SHP77 (cell line): Measurements from ENCODE around the gene ARAF.
"Not testable (repeated sequence)": the region's sequence is repeated elsewhere in the genome, so short reads cannot be mapped to it uniquely, and the experiment has no call there.

Experiments used
- DNase-seq, 2 experiments: peaks; one replicate each; lab custom pipeline; 2025; lab: John Stamatoyannopoulos, UW

The ARAF gene

GRCh38 chrX:47586043-47586787 is 25.2 kb downstream of the ARAF start:
- DNase-seq: no peak

DNA sequence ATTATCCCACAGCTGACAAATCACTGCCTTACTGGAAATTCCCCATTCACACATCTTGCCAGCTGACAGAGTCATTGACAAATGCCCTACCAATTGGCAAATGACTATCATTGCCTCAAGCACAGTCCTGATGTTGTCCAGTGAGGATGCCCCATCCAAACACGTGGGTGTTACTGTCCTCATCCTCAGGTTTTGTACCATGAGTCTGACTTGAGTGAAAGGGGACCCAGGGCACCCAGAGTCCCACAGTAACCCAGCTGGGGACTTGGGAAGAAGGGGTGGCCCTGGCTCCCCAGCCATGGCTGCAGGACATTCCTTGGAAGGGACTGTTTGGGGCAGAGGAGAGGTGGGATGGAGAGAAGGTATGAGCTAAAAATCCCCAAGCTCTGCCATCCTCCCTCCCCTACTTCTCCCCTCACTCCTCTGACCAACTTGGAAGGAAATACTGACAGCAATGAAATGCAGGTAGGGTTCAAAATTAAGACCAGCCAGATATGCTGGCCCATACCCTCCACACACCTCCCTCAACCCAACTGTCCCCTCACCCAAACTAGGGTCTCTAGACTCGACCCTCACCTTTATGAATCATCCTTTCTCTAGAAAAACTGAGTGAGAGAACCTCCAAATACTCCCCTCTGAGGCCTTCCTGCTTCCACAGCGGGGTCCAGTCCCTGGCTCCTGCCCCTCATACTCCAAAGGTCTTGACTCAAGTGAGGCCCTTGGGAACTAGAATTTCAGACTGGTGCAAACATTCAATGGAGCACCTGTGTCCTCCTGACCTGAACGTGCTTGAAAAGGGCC is 26.3 kb downstream of the ARAF start:
- no peak for DNase-seq

GRCh38 chrX:47587906-47588735 is 27.1 kb downstream of the ARAF start:
- no peak for DNase-seq

DNA sequence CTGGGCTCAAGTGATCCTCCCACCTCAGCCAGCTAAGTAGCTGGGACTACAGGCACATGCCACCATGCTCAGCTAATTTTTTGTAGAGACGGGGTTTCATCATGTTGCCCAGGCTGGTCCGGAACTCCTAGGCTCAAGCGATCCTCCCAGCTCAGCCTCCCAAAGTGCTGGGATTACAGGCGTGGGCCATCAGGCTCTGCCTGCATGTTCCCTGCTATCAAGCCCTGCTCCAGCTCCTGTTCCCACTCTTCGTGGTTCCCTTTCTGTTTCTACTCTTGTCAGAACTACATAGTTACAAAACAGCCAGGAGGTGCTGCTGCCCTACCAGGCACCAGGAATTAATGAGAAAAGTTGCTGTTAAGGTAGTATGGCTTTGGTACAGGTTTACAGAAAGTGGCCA is 30.0 kb downstream of the ARAF start:
- no peak for DNase-seq

GRCh38 chrX:47593522-47593921 is 32.5 kb downstream of the ARAF start:
- DNase-seq: no peak

DNA sequence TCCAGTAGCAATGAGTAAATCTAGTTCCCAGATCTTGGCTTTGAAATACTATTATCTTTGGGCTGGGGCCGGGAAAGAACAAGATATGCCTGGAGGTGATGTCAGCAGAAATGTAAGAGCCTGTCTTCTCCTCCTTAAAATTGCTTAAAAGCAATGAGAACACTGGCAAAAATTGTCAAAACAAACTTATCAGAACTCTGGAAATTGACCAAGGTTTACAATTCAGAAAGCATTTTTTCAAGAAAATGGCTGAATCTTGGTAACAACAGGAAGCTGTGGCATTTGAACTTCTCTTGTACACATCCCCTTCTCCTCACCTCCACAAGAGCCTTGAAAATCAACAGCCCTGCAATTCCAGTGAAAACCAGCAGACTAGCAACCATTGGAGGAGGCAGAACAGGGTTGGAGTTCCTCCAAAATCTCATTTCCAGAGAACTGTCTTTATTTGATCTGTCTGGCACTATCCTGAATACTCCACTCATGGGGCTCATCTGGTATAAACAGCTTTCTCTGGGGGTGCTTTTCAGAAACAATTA is 34.8 kb downstream of the ARAF start:
- no peak for DNase-seq

- DNase-seq: no peak
Measured at GRCh38 chrX:47596256-47596655, 35.3 kb downstream of the ARAF start.

DNA sequence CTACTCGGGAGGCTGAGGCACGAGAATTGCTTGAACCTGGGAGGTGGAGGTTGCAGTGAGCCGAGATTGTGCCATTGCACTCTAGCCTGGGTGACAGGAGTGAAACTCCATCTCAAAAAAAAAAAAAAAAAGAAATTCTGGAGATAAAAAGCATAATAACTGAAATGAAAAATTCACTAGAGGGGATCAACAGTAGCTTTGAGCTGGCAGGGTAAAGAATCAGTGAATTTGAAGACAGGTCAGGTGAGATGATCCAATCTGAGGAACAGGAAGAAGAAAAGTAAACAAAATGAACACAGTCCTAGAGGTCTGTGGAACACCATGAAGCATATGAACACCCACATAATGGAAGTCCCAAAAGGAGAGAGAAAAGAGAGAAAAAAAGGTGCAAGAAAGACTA is 36.2 kb downstream of the ARAF start:
- DNase-seq: no peak

- not testable (repeated sequence) for DNase-seq
Measured at GRCh38 chrX:47603125-47603524, 42.1 kb downstream of the ARAF start.

DNA sequence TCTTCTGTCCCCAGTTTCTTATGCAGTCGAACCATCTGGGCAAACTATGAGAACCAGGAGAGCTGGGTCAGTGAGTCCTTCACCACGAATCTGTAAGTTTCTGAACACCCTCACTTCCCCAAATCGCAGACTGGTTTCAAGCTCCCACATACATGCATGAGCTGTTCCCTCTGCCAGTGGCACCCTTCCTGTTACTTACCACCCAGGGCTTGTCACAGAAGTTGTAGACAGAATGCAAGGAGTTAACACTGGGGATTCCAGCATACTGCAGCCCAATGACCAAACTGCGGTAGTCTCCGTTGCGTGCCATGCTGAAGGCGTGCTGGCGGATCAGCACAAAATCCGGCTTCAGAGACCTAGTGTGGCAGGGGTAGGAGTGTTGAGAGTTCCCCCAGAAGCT is 44.0 kb downstream of the ARAF start:
- DNase-seq: no peak

- no peak for DNase-seq
Measured at GRCh38 chrX:47607091-47607490, 46.1 kb downstream of the ARAF start.

GRCh38 chrX:47608130-47608810 is 47.3 kb downstream of the ARAF start:
- no peak for DNase-seq

DNA sequence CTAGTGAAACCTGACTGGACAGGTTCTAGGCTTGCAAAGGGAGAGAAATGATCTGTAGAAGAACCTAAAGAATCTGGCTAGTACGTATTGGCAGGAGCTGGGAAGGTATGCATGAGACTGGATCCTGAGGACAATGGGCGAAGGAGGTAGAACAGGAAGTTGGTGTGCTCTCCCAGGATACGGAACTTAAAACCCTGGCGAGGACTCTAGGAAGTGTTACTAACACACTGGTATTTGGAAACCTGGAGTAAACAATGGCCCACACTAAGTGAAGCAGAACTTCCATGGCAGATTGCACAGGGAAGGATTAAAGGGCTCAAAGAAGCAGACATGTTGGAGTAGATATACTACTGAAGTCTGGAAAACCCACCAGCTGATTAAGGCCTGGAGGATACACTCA is 49.5 kb downstream of the ARAF start:
- no peak for DNase-seq

DNA sequence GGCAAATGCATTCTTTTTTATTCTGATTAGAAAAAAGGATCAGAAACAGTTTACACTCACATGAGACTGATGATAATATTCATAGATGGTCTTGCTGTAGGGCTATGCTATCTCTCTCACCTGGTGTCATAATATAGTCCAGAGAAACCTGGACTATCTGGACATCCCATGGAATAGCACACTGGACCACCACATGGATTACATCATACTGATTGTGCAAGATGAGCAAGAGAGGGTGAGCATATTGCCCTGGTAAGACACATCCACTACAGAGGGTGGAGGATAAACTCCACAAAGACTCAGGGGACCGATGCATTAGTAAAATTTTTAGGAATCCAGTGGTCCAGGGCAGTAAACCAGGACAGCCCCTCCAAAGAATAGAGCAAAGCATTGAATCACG is 50.5 kb downstream of the ARAF start:
- DNase-seq: no peak

DNA sequence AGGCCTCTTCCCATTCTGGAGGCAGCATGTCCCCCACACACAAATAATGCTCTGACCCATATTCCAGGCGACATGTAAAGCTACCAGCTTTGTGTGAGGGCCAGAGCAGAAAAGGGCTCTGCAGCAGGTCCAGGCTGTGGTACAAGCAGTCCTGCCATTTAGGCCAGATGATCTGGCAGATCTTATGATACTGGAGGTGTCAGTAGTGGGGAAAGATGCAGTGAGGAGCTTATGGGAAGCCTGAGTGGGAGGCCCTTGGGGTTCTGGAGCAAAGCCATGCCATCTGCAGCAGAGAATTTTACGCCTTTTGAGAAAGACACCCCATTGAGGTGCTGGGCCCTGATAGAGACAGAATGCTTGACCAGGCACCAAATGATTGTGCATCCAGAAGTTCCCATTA is 50.9 kb downstream of the ARAF start:
- no peak for DNase-seq

- DNase-seq: no peak
Measured at GRCh38 chrX:47612418-47612817, 51.4 kb downstream of the ARAF start.

- no peak for DNase-seq
Measured at GRCh38 chrX:47613082-47613481, 52.1 kb downstream of the ARAF start.

GRCh38 chrX:47614618-47615017 is 53.6 kb downstream of the ARAF start:
- DNase-seq: no peak

- DNase-seq: no peak
Measured at GRCh38 chrX:47618923-47619485, 58.0 kb downstream of the ARAF start.

DNA sequence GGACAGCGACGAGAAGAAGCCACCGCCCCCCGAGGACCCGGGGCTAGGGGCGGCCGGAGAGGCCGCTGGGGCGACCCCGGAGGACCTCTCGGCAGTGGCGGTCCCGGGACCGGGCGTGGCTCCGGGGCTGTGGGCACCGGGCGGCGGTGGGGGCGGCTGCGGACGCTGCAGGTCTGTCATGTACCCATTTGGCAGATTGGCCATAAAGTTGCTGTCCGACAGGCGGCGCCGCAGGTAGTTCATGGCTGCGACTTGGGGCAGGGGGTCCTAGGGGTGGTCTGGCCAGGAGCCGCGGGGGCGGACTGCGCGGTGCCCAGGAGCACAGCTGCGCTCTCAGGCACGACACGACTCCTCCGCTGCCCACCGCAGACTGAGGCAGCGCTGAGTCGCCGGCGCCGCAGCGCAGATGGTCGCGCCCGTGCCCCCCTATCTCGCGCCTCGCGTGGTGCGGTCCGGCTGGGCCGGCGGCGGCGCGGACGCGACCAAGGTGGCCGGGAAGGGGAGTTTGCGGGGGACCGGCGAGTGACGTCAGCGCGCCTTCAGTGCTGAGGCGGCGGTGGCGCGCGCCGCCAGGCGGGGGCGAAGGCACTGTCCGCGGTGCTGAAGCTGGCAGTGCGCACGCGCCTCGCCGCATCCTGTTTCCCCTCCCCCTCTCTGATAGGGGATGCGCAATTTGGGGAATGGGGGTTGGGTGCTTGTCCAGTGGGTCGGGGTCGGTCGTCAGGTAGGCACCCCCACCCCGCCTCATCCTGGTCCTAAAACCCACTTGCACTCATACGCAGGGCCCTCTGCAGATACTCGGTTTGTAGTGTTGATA is 58.7 kb downstream of the ARAF start, which contains the start of gene SYN1:
SYN1 (minus strand) TSS at position 372 of the 817 bp plus-strand sequence; CDS start at position 243, 129 bp downstream.
- DNase-seq: peak; percentile 28 to 62
